ENCODE measurements around the gene RAD51B.

DNA sequence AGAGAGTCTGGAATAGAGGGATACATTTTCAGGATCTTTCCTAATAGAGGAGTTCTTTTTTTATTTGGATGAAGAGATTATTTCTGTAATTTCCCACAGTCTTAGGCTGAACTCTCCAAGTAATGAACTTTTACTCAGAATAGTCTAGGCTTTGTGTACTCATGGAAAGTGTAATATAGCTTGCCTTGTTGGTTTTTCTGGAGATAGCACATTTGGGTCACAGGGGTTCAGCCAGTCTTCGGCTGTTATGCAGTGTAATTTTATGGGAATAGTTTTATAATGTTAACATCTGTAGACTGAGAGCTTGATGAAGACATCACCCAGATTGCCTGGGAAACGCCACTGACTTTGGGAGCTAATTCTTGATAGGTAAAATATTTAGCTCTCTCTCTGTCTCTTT, 450.8 kb downstream of the RAD51B start:
- TF ChIP-seq, protein P1, sequence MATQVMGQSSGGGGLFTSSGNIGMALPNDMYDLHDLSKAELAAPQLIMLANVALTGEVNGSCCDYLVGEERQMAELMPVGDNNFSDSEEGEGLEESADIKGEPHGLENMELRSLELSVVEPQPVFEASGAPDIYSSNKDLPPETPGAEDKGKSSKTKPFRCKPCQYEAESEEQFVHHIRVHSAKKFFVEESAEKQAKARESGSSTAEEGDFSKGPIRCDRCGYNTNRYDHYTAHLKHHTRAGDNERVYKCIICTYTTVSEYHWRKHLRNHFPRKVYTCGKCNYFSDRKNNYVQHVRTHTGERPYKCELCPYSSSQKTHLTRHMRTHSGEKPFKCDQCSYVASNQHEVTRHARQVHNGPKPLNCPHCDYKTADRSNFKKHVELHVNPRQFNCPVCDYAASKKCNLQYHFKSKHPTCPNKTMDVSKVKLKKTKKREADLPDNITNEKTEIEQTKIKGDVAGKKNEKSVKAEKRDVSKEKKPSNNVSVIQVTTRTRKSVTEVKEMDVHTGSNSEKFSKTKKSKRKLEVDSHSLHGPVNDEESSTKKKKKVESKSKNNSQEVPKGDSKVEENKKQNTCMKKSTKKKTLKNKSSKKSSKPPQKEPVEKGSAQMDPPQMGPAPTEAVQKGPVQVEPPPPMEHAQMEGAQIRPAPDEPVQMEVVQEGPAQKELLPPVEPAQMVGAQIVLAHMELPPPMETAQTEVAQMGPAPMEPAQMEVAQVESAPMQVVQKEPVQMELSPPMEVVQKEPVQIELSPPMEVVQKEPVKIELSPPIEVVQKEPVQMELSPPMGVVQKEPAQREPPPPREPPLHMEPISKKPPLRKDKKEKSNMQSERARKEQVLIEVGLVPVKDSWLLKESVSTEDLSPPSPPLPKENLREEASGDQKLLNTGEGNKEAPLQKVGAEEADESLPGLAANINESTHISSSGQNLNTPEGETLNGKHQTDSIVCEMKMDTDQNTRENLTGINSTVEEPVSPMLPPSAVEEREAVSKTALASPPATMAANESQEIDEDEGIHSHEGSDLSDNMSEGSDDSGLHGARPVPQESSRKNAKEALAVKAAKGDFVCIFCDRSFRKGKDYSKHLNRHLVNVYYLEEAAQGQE (IDR thresholded peaks at IDR 0.05; ENCODE audit: insufficient read depth in 1 of 2, low read depth in 2 of 2, low read length in 1 of 2), result no peak
- TF ChIP-seq, protein P2, sequence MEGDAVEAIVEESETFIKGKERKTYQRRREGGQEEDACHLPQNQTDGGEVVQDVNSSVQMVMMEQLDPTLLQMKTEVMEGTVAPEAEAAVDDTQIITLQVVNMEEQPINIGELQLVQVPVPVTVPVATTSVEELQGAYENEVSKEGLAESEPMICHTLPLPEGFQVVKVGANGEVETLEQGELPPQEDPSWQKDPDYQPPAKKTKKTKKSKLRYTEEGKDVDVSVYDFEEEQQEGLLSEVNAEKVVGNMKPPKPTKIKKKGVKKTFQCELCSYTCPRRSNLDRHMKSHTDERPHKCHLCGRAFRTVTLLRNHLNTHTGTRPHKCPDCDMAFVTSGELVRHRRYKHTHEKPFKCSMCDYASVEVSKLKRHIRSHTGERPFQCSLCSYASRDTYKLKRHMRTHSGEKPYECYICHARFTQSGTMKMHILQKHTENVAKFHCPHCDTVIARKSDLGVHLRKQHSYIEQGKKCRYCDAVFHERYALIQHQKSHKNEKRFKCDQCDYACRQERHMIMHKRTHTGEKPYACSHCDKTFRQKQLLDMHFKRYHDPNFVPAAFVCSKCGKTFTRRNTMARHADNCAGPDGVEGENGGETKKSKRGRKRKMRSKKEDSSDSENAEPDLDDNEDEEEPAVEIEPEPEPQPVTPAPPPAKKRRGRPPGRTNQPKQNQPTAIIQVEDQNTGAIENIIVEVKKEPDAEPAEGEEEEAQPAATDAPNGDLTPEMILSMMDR (IDR thresholded peaks at IDR 0.05), result no peak
